Measurements from ENCODE around the gene IVD.

GRCh38 chr15:40392986-40393948, 12.3 kb upstream of the IVD start:
- TF ChIP-seq CTCF (IDR thresholded peaks at IDR 0.05) (no peak), EZH2phosphoT487 (IDR thresholded peaks at IDR 0.05) (no peak)
